Activated T-helper 1 cell treated with Interleukin-2 at 50 U/mL for 16 hours (primary cell): ENCODE measurements around the gene SLC35D2.
A peak's percentile ranks its signal among the peaks of the same experiment; 100 is the strongest.

ENCODE experiments used
- DNase-seq: peaks from one replicate; pipeline ENCODE4 v3.0.0-alpha.2; 2020; ENCODE audit warnings: low read depth

Gene SLC35D2

DNA sequence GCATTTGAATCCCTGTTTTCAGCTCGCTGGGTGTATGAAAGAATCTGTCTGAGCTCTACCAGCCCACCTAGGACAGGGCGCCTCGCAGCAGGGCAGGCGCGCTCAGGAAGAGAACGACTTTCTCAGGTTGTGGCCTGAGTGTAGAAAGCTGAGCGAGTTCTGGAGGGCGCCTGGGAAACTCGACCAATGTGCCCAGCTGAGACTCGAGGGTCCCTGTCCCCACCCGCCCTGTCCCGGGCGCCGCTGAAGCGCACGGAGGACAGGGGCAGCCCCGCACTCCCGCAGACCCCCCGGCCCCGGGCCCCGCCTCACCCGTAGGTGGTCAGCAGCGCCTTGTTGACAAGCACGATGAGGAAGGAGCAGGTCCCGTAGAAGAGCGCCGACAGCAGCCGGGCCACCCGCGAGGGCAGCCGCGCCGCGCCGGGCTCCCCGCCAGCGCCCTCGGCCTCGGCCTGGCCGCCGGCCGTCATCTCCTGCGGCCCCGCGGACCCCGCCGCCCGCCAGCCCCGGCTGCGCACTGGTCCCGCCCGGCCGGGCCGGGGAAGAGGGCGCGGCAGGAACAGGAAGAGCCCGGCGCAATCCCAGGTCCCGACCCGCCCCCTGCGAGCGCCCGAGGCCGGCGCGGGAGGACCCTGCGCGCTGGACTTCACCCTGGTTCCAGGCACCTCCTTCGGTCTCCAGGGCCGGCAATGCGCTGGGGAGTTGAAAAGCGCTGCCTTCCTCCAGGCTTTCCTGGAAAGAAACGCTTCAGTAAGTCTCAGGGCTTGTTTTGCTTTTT, at the start of gene SLC35D2:
Gene SLC35D2 (minus strand): TSS at position 547 of the 778 bp plus-strand sequence. CDS start 77 bp downstream, at position 470.
- DNase-seq, result no peak

GRCh38 chr9:96430377-96430776, 46.9 kb upstream of the SLC35D2 start:
- no peak for DNase-seq

DNA sequence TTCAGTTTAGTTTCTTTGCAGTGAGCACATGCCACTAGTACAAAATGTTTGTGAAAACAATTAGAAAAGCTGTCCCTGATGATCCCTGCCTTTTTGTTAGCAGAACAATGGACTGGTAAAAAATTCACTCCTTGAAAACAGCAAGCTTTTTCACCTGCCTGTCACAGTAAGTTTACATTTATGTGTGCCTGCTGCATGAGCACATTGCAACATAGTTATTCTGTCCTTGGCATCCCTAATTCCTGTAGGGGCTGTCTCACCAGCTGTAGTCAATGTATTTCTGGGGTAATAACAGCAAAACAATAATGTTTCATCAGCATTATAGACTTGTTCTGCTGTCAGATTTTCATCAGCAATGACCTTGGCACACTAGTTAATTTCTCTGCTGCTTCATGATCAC, 46.2 kb upstream of the SLC35D2 start:
- DNase-seq, result no peak

DNA sequence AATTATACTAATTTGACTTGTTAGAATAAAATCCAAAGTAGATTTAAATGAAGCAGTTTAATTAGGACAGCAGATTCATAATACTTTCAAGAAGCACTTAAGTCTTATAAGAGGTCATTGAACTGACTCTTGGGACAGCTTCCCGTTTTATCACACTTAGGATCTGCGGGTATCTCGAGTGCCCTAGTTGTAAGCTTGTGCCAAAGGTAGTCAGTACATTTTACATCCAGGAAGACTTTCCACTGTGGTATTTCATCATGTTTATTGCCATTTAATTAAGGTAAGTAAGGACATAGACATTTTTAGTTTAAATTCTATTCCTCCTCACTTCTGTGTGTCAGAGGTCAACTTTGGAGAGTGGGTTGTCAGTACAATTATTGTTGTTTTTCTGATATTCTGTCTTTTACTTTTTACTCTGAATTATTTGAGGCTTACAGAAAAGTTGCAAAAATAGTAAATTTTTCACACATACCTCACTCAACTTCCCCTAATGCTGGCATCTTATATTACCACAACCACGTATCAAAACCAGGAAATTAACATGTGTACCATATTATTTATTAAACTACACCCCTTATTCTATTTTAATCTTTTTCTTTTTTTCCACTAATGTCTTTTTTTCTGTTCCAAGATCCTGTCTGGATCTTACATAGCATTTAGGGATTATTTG, 42.1 kb upstream of the SLC35D2 start:
- no peak for DNase-seq

GRCh38 chr9:96423985-96424336, 40.5 kb upstream of the SLC35D2 start:
- DNase-seq, result no peak

- no peak for DNase-seq
Observed at GRCh38 chr9:96423322-96423984, 39.9 kb upstream of the SLC35D2 start.

DNA sequence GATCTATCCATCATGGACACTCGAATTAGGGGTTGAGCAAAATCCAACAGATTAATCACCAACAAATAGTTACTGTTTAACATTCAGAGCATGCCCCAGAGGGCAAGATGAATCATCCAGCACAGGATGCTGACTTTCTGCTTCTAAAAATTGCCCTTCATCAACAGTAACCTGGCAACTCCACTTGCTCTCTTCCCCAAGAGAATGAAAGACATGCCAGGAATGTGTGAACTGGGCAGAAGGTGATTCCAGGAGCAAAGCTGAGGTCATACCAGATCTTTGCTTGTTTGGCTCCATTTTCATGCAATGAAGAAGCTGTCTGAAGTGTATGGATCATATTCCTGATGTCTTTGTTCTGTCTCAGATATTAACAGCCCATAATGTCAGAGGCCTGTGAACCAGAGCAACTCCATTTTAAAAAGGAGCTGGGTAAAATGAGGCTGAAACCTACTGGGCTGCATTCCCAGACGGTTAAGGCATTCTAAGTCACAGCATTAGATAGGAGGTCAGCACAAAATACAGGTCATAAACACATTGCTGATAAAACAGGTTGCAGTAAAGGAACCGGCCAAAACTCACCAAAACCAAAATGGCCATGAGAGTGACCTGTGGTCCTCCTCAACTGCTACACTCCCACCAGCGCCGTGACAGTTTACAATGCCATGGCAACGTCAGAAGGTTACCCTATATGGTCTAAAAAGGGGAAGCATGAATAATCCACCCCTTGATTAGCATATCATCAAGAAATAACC, 37.1 kb upstream of the SLC35D2 start:
- DNase-seq, result no peak

DNA sequence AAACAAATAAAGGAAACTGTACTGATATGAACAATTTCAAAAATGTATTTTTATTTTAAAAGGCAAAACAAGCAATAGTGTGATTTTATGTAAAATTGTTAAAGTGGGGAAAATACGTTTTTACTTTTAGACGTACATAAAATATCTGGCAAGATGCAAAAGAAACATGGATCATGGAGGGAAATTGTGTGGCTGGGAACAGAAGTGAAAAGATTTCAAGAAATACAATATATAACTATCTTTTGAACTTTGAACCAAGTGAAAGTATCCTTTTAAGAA, 36.1 kb upstream of the SLC35D2 start:
- no peak for DNase-seq

- peak; percentile 36 for DNase-seq
Observed at GRCh38 chr9:96418920-96419690, 35.6 kb upstream of the SLC35D2 start.

DNA sequence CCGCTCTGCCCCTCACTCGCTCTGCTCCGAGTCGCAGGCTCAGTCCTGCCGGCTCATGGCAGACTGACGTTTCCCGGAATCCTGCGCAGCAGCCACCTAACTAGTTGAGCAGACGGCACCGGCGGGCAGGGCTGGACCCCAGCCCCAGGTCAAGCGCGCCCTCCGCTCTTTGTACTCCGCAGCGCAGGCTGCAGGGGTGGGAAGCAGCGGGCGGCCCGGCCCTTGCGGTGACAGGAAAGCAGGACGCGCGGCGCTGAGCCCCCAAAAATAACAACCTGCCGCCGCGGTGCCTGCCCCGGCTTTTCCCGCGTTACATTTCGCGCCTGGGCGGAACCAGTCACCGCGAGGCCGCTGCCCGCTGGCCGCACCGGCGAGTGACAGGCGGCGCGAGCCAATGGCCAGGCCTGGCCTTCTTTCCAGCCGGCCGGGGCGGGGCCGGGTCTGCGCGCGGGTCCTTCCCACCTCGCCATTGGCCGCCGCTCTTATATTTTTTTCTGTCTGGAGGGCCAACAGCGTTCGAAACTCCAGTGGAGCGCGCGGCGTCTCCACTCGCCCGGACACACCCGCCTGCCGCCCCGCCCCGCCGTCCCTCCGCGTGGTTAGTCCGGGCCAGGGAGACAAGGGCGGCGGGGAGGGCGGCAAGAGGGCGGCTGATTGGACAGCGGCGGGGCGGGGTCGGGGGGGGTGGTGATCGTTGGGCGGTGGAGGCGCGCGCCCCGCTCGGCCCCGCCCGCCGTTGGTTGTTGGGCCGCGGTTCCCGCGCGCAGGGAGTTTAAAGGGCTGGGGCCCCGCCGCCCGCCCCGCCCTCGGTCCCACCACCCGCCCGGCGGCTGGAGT, 34.8 kb upstream of the SLC35D2 start, which contains the start of gene ZNF367:
Gene ZNF367 (minus strand): TSS at position 288 of the 837 bp plus-strand sequence. CDS start 338 bp downstream, outside the sequence.
- peak; percentile 88 for DNase-seq

DNA sequence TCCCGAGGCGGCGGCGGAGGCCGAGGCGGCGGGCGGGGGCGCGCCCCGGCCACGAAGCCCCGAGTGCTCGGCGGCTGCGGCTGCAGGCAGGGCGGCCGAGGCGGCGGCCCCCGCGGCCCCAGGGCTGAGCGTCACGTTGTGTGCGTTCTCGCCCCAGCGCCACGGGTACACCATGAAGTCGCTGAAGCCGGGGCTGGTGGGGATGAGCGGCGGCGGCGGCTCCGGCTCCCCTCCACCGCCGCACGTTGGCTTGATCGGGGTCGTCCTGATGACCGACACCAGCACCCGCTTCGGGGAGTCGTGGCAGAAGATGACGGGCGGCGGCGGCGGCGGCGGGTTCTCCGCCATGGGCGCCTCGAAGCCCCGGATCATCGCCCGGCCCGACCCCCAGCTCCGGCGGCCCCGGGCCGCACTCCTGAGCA, 34.2 kb upstream of the SLC35D2 start:
- peak; percentile 4 for DNase-seq

DNA sequence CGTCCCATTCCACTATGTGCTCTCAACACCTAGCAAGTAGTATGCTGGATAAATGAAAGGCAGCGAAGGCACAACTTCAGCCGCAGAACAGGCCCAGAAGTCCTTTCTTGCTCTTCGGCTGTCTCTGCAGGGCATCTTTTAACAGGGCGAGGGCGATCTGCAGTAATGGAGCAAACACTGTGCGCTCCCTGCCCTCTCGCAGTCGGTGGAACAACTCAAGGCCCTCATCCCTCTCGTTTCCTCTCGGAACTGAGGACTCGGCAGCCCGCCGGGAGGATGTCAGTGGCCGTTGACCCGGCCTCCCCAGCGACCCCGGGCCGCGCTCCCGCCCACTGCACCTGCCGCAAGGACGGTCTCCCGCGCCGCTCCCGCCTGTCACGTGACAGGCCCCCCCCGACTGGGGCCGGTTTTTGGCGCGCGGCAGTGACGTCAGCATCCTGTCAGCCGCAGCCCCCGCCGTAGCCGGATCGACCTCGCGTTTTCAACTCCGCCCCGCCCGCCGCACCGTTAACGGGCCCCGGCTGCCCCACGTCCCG, 33.6 kb upstream of the SLC35D2 start:
- DNase-seq, result peak; percentile 86

DNA sequence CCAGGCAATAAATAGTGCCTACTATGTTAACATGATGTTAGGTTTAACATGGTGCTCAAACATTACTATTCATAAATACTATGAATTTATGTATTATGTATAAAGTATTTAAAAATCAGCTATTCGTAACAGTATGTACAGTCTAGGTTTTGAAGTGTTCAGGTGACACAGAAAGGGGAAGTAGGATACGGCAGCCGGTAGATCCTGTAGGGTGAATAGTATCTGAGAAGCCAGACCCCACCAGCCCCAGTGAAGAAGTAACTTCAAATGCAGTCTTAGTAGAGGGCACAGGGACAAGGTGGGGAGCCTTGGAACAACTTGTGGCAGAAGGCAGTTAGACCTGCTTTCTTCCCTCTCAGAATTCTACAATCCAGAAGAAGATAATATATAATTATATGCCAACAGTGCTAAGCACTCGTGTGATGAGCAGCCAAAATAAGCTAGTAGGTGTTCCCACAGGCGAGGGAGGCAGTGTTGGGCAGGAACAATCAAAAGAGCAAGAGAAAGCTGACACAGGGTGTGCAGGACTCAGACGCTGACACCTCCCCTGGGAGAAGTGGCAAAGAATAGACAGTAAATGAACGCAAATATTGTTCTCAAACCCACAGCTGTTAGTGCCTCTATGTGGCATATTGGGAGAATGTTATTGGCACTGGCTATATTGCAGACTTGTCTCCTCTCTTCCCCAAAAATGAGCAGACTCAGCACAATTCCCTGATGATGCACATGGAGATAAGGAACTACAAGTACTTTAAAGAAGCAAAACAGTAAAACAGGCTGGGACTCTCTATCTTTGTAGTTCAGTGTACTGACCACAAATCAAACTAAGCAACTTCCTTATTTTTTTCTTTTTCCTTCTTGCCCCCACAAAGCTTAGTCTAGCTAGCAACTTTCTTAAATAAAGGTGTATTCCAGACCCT, 30.1 kb upstream of the SLC35D2 start:
- no peak for DNase-seq

DNA sequence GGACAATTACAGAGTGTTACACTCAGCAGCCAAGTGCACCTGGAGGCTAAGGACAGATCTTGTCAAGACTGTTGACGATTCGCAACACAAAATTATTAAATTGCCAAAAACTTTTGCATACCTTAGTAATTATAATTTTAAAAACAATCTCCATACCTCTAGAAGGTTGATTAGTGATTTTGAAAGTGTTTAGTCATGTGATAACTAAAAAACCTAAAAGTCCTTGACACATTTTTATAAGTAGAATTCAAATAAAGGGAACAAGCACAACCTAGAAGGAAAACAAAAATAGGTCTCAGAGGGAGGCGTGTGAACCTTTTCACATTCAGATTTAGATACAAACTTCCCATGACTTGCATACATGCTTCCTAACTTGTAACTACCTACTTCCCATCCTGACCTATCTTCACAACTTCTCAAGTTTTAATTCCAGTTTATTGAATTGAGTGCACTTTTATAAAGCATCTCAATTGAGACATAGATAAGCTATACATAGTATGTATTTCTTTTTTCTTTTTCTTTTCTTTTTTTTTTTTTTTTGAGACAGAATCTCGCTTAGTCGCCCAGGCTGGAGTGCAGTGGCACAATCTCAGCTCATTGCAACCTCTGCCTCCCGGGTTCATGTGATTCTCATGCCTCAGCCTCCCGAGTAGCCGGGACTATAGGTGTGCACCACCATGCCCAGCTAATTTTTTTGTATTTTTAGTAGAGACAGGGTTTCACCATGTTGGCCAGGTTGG, 28.8 kb upstream of the SLC35D2 start:
- DNase-seq, result no peak

GRCh38 chr9:96411129-96411838, 27.8 kb upstream of the SLC35D2 start:
- DNase-seq, result no peak

GRCh38 chr9:96408409-96409280, 25.1 kb upstream of the SLC35D2 start:
- DNase-seq, result no peak
